Measurements from ENCODE around the gene GPR12.
"Not testable (repeated sequence)": the region's sequence is repeated elsewhere in the genome, so short reads cannot be mapped to it uniquely, and the experiment has no call there.

Gene GPR12

DNA sequence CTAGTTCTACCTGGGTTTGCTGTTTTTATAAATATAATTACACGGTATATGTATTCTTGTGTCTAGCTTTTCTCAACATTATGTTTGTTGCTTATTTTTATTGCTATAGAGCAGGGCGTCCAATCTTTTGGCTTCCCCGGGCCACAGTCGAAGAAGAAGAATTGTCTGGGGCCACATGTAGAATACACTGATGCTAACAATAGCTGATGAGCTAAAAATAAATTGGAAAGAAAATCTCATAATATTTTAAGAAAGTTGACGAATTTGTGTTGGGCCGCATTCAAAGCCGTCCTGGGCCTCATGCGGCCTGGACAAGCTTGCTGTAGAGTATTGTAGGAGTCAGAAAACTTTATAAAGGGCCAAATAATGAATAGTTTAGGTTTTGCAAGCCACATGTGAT lies 33.9 kb downstream of the GPR12 start:
- no peak overlapping the region for H3K4me3 ChIP-seq (ENCODE audit: low read depth, low read length)
- TF ChIP-seq, protein P1, sequence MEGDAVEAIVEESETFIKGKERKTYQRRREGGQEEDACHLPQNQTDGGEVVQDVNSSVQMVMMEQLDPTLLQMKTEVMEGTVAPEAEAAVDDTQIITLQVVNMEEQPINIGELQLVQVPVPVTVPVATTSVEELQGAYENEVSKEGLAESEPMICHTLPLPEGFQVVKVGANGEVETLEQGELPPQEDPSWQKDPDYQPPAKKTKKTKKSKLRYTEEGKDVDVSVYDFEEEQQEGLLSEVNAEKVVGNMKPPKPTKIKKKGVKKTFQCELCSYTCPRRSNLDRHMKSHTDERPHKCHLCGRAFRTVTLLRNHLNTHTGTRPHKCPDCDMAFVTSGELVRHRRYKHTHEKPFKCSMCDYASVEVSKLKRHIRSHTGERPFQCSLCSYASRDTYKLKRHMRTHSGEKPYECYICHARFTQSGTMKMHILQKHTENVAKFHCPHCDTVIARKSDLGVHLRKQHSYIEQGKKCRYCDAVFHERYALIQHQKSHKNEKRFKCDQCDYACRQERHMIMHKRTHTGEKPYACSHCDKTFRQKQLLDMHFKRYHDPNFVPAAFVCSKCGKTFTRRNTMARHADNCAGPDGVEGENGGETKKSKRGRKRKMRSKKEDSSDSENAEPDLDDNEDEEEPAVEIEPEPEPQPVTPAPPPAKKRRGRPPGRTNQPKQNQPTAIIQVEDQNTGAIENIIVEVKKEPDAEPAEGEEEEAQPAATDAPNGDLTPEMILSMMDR (conservative IDR thresholded peaks at IDR 0.05; ENCODE audit: low read depth, low read length) = no peak
- DNase-seq (ENCODE audit: low read depth) = no peak

GRCh38 chr13:26723620-26724019 lies 37.0 kb downstream of the GPR12 start:
- DNase-seq (ENCODE audit: low read depth); H3K4me3 ChIP-seq (ENCODE audit: low read depth, low read length): not testable (repeated sequence)

- TF ChIP-seq, protein P1 (conservative IDR thresholded peaks at IDR 0.05; ENCODE audit: low read depth, low read length) = no peak
- no peak for DNase-seq (ENCODE audit: low read depth)
- no peak overlapping the region for H3K4me3 ChIP-seq (ENCODE audit: low read depth, low read length)
Observed at GRCh38 chr13:26722321-26722720, 38.3 kb downstream of the GPR12 start.

GRCh38 chr13:26721251-26722121 lies 39.1 kb downstream of the GPR12 start:
- peak; percentile 25 for DNase-seq (ENCODE audit: low read depth)
- TF ChIP-seq, protein P1 (conservative IDR thresholded peaks at IDR 0.05; ENCODE audit: low read depth, low read length) = no peak
- no peak overlapping the region for H3K4me3 ChIP-seq (ENCODE audit: low read depth, low read length)

- H3K4me3 ChIP-seq (ENCODE audit: low read depth, low read length) = no peak overlapping the region
- TF ChIP-seq, protein P1 (conservative IDR thresholded peaks at IDR 0.05; ENCODE audit: low read depth, low read length) = peak; percentile 48
- DNase-seq (ENCODE audit: low read depth) = peak; percentile 37
Observed at GRCh38 chr13:26719356-26719945, 41.1 kb downstream of the GPR12 start.

- DNase-seq (ENCODE audit: low read depth) = no peak
- H3K4me3 ChIP-seq (ENCODE audit: low read depth, low read length) = no peak overlapping the region
- TF ChIP-seq, protein P1 (conservative IDR thresholded peaks at IDR 0.05; ENCODE audit: low read depth, low read length) = no peak
Observed at GRCh38 chr13:26718872-26719271, 41.7 kb downstream of the GPR12 start.

DNA sequence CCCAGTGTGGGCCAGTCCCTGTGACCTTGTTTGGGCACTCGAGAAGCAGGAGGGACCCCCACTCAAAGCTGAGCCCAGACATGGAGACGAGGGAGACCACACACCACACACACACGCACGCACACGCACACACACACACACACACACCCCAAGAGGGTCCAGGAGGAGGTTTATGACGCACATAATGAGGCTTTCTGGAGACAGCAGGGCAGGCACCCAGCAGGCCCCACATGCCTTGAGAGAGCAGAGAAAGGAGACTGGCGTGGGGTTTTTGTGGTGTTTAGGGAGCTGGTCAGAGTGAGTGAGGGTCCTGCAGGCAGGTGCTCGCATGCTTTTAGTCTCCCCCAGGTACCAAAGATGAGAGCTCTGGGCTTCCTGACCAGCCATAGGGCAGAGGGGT lies 42.4 kb downstream of the GPR12 start:
- H3K4me3 ChIP-seq (ENCODE audit: low read depth, low read length) = no peak overlapping the region
- TF ChIP-seq, protein P1 (conservative IDR thresholded peaks at IDR 0.05; ENCODE audit: low read depth, low read length) = no peak
- DNase-seq (ENCODE audit: low read depth) = no peak
